Kidney epithelial cell (primary cell): ENCODE results near the gene SLC7A4. TPM values are rescaled to one million over a fixed set of nuclear protein-coding genes. Genes with fewer than 3 reads are reported as not detected.

Experiments
- DNase-seq: peaks from one replicate; pipeline ENCODE4 v3.0.0-alpha.2; 2010; ENCODE audit warnings: low read depth
- H3K27me3 ChIP-seq: 2 replicates; pipeline ENCODE4 v1.6.0; 2011; ENCODE audit warnings: low read length; ENCODE audit not compliant: control insufficient read depth, insufficient read depth
- H3K36me3 ChIP-seq: 2 replicates; pipeline ENCODE4 v1.5.1; 2011; ENCODE audit warnings: low read length; ENCODE audit not compliant: control insufficient read depth, insufficient read depth
- H3K4me3 ChIP-seq: 2 replicates; pipeline ENCODE4 v1.5.1; 2011; ENCODE audit warnings: low read depth, mild to moderate bottlenecking, control low read depth, low read length
- CTCF ChIP-seq: IDR thresholded peaks from 2 replicates; pipeline ENCODE4 v1.5.1; 2011; ENCODE audit warnings: mild to moderate bottlenecking, moderate library complexity, low read length, control low read depth, inconsistent platforms; ENCODE audit not compliant: insufficient read depth, poor library complexity, severe bottlenecking
- total RNA-seq: library from RNA; depleted of rRNA; stranded (reverse); fragments of >200 nt; gene quantifications from 2 replicates; pipeline ENCODE4 v1.2.3, GENCODE V29; 2015

Gene SLC7A4
- total RNA-seq, 1 donor from 2014 or later = 2.3 TPM

GRCh38 chr22:20989323-20990138 lies 42.8 kb downstream of the SLC7A4 start:
- no peaks in the 10 kb centered on the region for H3K27me3 ChIP-seq
- H3K4me3 ChIP-seq = no peak overlapping the region
- no peak for DNase-seq
- peaks cover 1% of the 10 kb centered on the region for H3K36me3 ChIP-seq
- no peak for TF ChIP-seq CTCF

DNA sequence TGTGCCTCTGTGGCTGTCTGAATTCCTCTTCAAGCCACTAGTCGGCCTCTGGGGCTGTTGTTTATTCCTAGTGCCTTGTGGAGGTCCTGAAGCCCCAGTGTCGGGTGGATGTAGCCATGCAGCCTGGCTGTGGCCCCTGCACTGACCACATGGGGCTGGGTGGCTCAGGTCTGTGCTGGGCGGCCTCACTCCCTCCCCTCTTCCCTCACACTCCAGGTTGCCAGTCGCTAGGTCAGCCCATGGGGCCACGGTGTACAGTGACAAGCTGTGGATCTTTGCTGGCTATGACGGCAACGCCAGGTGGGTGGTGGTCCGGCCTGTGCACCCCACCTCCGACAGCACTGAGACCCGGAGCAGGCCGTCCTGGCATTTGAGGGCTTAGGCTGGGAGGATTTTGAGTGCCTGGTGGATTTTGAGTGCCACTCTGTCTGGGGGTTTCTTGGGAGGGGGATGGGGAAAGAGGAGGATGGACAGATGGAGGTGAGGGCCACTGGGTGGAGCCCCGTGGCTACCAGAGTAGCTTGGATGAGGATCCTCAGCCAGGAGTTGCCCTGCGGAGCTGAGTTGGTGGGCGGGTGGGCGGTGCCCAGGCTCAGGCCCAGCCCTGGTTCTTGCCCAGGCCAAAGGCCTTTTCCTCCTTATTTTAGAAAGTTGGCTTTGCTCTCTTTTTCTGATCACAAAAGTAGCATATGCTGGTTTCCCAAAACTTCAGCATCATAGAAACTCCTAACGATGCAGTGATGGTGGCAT lies 43.6 kb downstream of the SLC7A4 start:
- TF ChIP-seq CTCF = no peak
- H3K4me3 ChIP-seq = no peak overlapping the region
- peaks cover 1% of the 10 kb centered on the region for H3K36me3 ChIP-seq
- no peaks in the 10 kb centered on the region for H3K27me3 ChIP-seq
- DNase-seq = no peak

DNA sequence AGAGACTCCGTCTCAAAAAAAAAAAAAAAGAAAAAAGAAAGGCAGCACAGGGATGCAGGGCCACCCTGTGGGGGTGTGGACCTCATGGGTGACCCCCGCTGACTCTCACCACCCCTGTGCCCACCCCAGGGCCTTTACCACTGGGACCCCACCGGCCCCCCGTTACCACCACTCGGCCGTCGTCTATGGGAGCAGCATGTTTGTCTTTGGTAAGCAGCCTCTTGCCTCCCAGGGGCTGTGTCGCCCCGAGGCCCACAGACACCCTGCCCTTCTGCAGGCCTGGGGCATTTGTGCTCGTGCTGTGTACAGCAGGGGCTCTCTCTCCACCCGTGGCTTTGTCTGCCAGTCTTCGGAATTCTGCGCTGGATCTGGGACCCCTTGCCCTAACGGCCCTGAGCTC lies 45.0 kb downstream of the SLC7A4 start:
- no peak for DNase-seq
- TF ChIP-seq CTCF = no peak
- peaks cover 1% of the 10 kb centered on the region for H3K36me3 ChIP-seq
- no peaks in the 10 kb centered on the region for H3K27me3 ChIP-seq
- H3K4me3 ChIP-seq = no peak overlapping the region

DNA sequence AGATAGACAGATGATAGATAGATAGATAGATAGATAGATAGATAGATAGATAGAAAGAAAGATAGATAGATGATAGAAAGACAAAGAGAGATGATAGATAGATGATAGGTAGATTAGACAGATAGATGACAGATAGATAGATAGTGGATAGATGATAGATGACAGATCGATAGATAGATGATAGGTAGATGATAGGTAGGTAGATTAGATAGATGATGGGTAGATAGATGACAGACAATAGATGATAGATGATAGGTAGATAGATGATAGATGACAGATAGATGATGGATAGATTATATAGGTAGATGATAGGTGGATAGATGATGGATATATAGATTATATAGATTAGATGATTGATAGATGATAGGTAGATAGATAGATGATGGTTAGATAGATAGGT lies 46.0 kb downstream of the SLC7A4 start:
- TF ChIP-seq CTCF = no peak
- DNase-seq = no peak
- H3K4me3 ChIP-seq = no peak overlapping the region

DNA sequence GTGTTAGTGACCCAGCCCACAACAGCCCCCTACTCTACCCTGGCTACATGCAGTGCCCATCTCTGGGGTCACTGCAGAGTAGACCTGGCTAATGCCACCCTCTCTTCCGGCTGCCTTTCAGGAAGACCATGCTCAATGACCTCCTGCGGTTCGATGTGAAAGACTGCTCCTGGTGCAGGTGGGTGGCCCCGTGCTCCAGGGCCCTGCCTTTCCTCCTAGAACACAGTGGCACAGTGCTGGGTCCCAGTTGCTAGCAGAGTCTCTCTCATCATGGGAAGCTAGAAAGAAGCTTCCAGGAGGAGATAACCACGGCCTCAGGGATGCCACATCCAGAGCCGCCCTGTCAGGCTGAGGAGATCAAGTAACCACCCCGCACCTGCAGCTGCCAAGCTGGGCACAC lies 46.6 kb downstream of the SLC7A4 start:
- no peaks in the 10 kb centered on the region for H3K27me3 ChIP-seq
- no peak for TF ChIP-seq CTCF
- peaks cover 1% of the 10 kb centered on the region for H3K36me3 ChIP-seq
- DNase-seq = no peak
- H3K4me3 ChIP-seq = no peak overlapping the region

More for the DNA sequence above, 46.0 kb downstream of the SLC7A4 start:
- Histone ChIP-seq H3K27me3 (no peaks in the 10 kb centered on the region), H3K36me3 (peaks cover 1% of the 10 kb centered on the region)
